Measurements from ENCODE around the gene STON1. TPM values are rescaled to one million over a fixed set of nuclear protein-coding genes. Genes with fewer than 3 reads are reported as not detected.
"Not testable (repeated sequence)": the region's sequence is repeated elsewhere in the genome, so short reads cannot be mapped to it uniquely, and the experiment has no call there.

STON1 gene
- total RNA-seq, 1 experiment from 2014 or later: 5.5 TPM

GRCh38 chr2:48592067-48592466 is 62.1 kb downstream of the STON1 start:
- Histone ChIP-seq H2AK5ac (ENCODE audit: insufficient read length, low read length) (no peak overlapping the region), H3K9me3 (ENCODE audit: control insufficient read depth, low read depth, low read length) (no peaks in the 10 kb centered on the region), H2BK120ac (ENCODE audit: low read depth, low read length, poor library complexity, severe bottlenecking) (no peak overlapping the region), H3K56ac (ENCODE audit: insufficient read length, low read depth, low read length) (no peak overlapping the region), H3K14ac (ENCODE audit: insufficient read depth, low read length) (no peak overlapping the region), H3T11ph (ENCODE audit: low read length) (no peak overlapping the region), H3K4me1 (ENCODE audit: insufficient read depth, low read length) (peaks cover 2% of the 10 kb centered on the region; the same call in 1 of the 2 replicates), H4K5ac (ENCODE audit: insufficient read length, low read depth, low read length) (no peak overlapping the region), H4K91ac (ENCODE audit: insufficient read length, low read depth, low read length) (no peak overlapping the region), H3K4me2 (ENCODE audit: insufficient read depth, insufficient read length, low read length) (no peak overlapping the region), H3K23ac (ENCODE audit: insufficient read length, low read depth, low read length) (no peak overlapping the region), H2BK20ac (ENCODE audit: low read depth, low read length, poor library complexity, severe bottlenecking) (no peak overlapping the region), H4K20me1 (ENCODE audit: control insufficient read depth, insufficient read depth, insufficient read length) (no peaks in the 10 kb centered on the region), H3K18ac (ENCODE audit: insufficient read length, low read depth, low read length) (no peak overlapping the region), H3K79me2 (ENCODE audit: insufficient read depth, low read length) (no peaks in the 10 kb centered on the region), H3K4ac (ENCODE audit: low read depth, low read length) (no peak overlapping the region), H2BK15ac (ENCODE audit: low read depth, low read length) (no peak overlapping the region), H4K8ac (replicated peaks; ENCODE audit: insufficient read length, low read depth, low read length) (no peak overlapping the region), H3K79me1 (ENCODE audit: insufficient read depth, low read depth, low read length, poor library complexity, severe bottlenecking) (no peaks in the 10 kb centered on the region), H2AFZ (ENCODE audit: low read length) (no peak overlapping the region), H3K9ac (ENCODE audit: extremely low read depth, insufficient read length, low read length) (no peak overlapping the region), H3K23me2 (ENCODE audit: insufficient read length, low read depth, low read length, poor library complexity, severe bottlenecking) (no peaks in the 10 kb centered on the region), H2BK5ac (ENCODE audit: insufficient read length, low read length) (no peak overlapping the region), H3K27me3 (ENCODE audit: insufficient read depth, low read length) (no peaks in the 10 kb centered on the region), H2BK12ac (ENCODE audit: insufficient read length, low read depth, low read length) (no peak overlapping the region), H3K27ac (ENCODE audit: insufficient read length, low read depth, low read length) (no peak overlapping the region)
- no peak for TF ChIP-seq CTCF (conservative IDR thresholded peaks at IDR 0.05)
- no CpG with 5 or more reads among the region's 2 CpGs for WGBS (ENCODE audit: extremely low coverage, insufficient read length, low lambda C conversion rate)
- H3K36me3 Mint-ChIP-seq (ENCODE audit: insufficient read depth in 1 of 3, low read depth in 3 of 3): peaks cover 0 to 12% (median 4%) of the 10 kb centered on the region in 3 experiments; a peak in 3 of 7 replicates
- H3K9me3 Mint-ChIP-seq: no peaks in the 10 kb centered on the region
- no peak overlapping the region for H3K4me3 Mint-ChIP-seq
- H3K27ac Mint-ChIP-seq: no peak overlapping the region
- peaks cover 13 to 15% of the 10 kb centered on the region in 2 experiments for H3K4me1 Mint-ChIP-seq
- DNase-seq: no peak
- peaks cover 4% of the 10 kb centered on the region; the same call in 1 of the 2 replicates for H3K27me3 Mint-ChIP-seq (ENCODE audit: low read depth)

GRCh38 chr2:48596751-48597150 is 66.8 kb downstream of the STON1 start:
- no CpG with 5 or more reads among the region's 7 CpGs for WGBS (ENCODE audit: extremely low coverage, insufficient read length, low lambda C conversion rate)

More at GRCh38 chr2:48596751-48597150, 66.8 kb downstream of the STON1 start:
- H3K4me1 ChIP-seq (ENCODE audit: insufficient read depth, low read length); H3K4ac ChIP-seq (ENCODE audit: low read depth, low read length); H3K4me3 Mint-ChIP-seq; H2BK20ac ChIP-seq (ENCODE audit: low read depth, low read length, poor library complexity, severe bottlenecking); H3K56ac ChIP-seq (ENCODE audit: insufficient read length, low read depth, low read length); DNase-seq; H4K8ac ChIP-seq (replicated peaks; ENCODE audit: insufficient read length, low read depth, low read length); H3K23ac ChIP-seq (ENCODE audit: insufficient read length, low read depth, low read length); H3K79me1 ChIP-seq (ENCODE audit: insufficient read depth, low read depth, low read length, poor library complexity, severe bottlenecking); H3K79me2 ChIP-seq (ENCODE audit: insufficient read depth, low read length); H3K23me2 ChIP-seq (ENCODE audit: insufficient read length, low read depth, low read length, poor library complexity, severe bottlenecking); H3K9ac ChIP-seq (ENCODE audit: extremely low read depth, insufficient read length, low read length); H4K20me1 ChIP-seq (ENCODE audit: control insufficient read depth, insufficient read depth, insufficient read length); H3T11ph ChIP-seq (ENCODE audit: low read length); H3K27ac Mint-ChIP-seq; H3K27me3 Mint-ChIP-seq (ENCODE audit: low read depth); H2BK120ac ChIP-seq (ENCODE audit: low read depth, low read length, poor library complexity, severe bottlenecking); H3K9me3 ChIP-seq (ENCODE audit: control insufficient read depth, low read depth, low read length); H4K91ac ChIP-seq (ENCODE audit: insufficient read length, low read depth, low read length); H3K18ac ChIP-seq (ENCODE audit: insufficient read length, low read depth, low read length); H3K27me3 ChIP-seq (ENCODE audit: insufficient read depth, low read length); H3K9me3 Mint-ChIP-seq; H3K14ac ChIP-seq (ENCODE audit: insufficient read depth, low read length); H2AK5ac ChIP-seq (ENCODE audit: insufficient read length, low read length); H2BK15ac ChIP-seq (ENCODE audit: low read depth, low read length); H3K4me1 Mint-ChIP-seq; H4K5ac ChIP-seq (ENCODE audit: insufficient read length, low read depth, low read length); H2AFZ ChIP-seq (ENCODE audit: low read length); H3K27ac ChIP-seq (ENCODE audit: insufficient read length, low read depth, low read length); H3K36me3 Mint-ChIP-seq (ENCODE audit: insufficient read depth in 1 of 3, low read depth in 3 of 3); H2BK5ac ChIP-seq (ENCODE audit: insufficient read length, low read length); H2BK12ac ChIP-seq (ENCODE audit: insufficient read length, low read depth, low read length); H3K4me2 ChIP-seq (ENCODE audit: insufficient read depth, insufficient read length, low read length): not testable (repeated sequence)

Data from H9 (cell line).